Ovary (tissue), 10 donors: ENCODE data around the gene FAM3D. TPM values are rescaled to one million over a fixed set of nuclear protein-coding genes. Genes with fewer than 3 reads are reported as not detected.
"Not testable (repeated sequence)": the region's sequence is repeated elsewhere in the genome, so short reads cannot be mapped to it uniquely, and the experiment has no call there.

ENCODE experiments used
- DNase-seq, 5 donors: peaks; one replicate each; pipeline ENCODE4 v3.0.0-alpha.2; 2019 to 2020
- H3K27ac ChIP-seq, 2 donors: fragments of 200-600 bp; one replicate each; pipeline versions ENCODE4 v1.5.1 to v1.8.0; 2019 to 2022
- H3K27me3 ChIP-seq: fragments of 200-600 bp; one replicate; pipeline ENCODE4 v1.8.0; 2022
- H3K36me3 ChIP-seq: fragments of 200-600 bp; sonication (generic); one replicate; pipeline ENCODE4 v1.5.1; 2019
- H3K4me1 ChIP-seq: one replicate; pipeline ENCODE4 v1.8.1; 2013; ENCODE audit warnings: mild to moderate bottlenecking, moderate library complexity; ENCODE audit not compliant: insufficient read depth
- H3K4me3 ChIP-seq: fragments of 200-600 bp; sonication (generic); one replicate; pipeline ENCODE4 v1.5.1; 2017
- H3K9me3 ChIP-seq, 2 donors: fragments of 200-600 bp in 1 of 2; sonication (generic) in 1 of 2; one replicate each; pipeline versions ENCODE4 v1.5.1 to v1.8.1; 2013 to 2019; ENCODE audit warnings: mild to moderate bottlenecking in 1 of 2, moderate library complexity in 1 of 2
- EP300 ChIP-seq: sonication (generic); formaldehyde crosslinking; IDR thresholded peaks from one replicate; pipeline ENCODE4 v1.6.1; 2017; ENCODE audit warnings: antibody characterized with exemption
- POLR2A ChIP-seq: fragments of 450-650 bp; IDR thresholded peaks from one replicate; pipeline ENCODE4 v1.6.1; 2017; ENCODE audit warnings: antibody characterized with exemption, mild to moderate bottlenecking, moderate library complexity
- WGBS, 3 donors: extraction: QIAGEN DNeasy Blood & Tissue Kit in 1 of 3; methylation state at CpG; one replicate each; pipeline versions ENCODE4 v1.1.5 to v1.1.7; 2013 to 2017; 5-methylcytosine and 5-hydroxymethylcytosine counted together
- intact Hi-C, 4 donors: fragments of 100-400 bp; cut with DNase I; formaldehyde crosslinking; loops; one replicate each; pipeline versions ENCODE4 v1.11.0 to v1.15.1; 2022 to 2023
- long read RNA-seq, 3 donors: library from polyadenylated mRNA in 2 of 3; unstranded in 2 of 3; transcript quantifications; one replicate each; pipeline ENCODE4 v2.0.0 and lab custom pipeline, GENCODE V29; 2021 to 2026
- polyA plus RNA-seq, 2 donors: library from polyadenylated mRNA; stranded (reverse); fragments of 200-250 nt in 1 of 2; fragments of 350-450 nt in 1 of 2; fragmentation: Illumina TruSeq in 1 of 2; extraction: RNeasy Lipid Tissue Mini Kit (QIAGEN cat#74804) in 1 of 2; gene quantifications; one replicate each; pipeline ENCODE4 v1.2.3, GENCODE V29; 2013 to 2014
- total RNA-seq, 7 donors: library from RNA; depleted of rRNA in 2 of 7; stranded (reverse); fragments of >200 nt in 2 of 7; fragmentation: NEBNext Ultra II Directional in 3 of 7; extraction: Animal tissue kit (Norgen Biotek cat#: 25700) in 3 of 7; gene quantifications; one replicate each; pipeline versions ENCODE4 v1.1.0 to v1.2.4, GENCODE V29; 2016 to 2023
- TF ChIP-seq, protein P1 (sequence below), 3 donors: fragments of 450-650 bp in 2 of 3; fragments of 200-600 bp in 1 of 3; IDR thresholded peaks; one replicate each; pipeline versions ENCODE4 v1.5.1 to v1.8.0; 2016 to 2022; ENCODE audit warnings: antibody characterized with exemption in 3 of 3, mild to moderate bottlenecking in 1 of 3
- donor health status: DM: no; HTN: no; CAD: no; lungs with moderate emphysema.
- donor health status: DM: no; HTN: no; CAD: no.
- donor health status: Bipolar disorder and iron deficiency.
- donor health status: DM: yes; HTN: yes; CAD: no.
- donor health status: DM: no; HTN: no; CAD: no.
- donor health status: DM: yes; HTN: yes; CAD: no.

The FAM3D gene, protein sequence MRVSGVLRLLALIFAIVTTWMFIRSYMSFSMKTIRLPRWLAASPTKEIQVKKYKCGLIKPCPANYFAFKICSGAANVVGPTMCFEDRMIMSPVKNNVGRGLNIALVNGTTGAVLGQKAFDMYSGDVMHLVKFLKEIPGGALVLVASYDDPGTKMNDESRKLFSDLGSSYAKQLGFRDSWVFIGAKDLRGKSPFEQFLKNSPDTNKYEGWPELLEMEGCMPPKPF
- total RNA-seq: 1 to 10 TPM in 1 of 7 donors, under 1 TPM in 1, not detected in 5; 0.36 to 6.3 TPM
- polyA plus RNA-seq: not detected
- long read RNA-seq, donor 1: 0 reads
- long read RNA-seq, donor 2: 0 reads
- long read RNA-seq, donor 3: 0 reads

DNA sequence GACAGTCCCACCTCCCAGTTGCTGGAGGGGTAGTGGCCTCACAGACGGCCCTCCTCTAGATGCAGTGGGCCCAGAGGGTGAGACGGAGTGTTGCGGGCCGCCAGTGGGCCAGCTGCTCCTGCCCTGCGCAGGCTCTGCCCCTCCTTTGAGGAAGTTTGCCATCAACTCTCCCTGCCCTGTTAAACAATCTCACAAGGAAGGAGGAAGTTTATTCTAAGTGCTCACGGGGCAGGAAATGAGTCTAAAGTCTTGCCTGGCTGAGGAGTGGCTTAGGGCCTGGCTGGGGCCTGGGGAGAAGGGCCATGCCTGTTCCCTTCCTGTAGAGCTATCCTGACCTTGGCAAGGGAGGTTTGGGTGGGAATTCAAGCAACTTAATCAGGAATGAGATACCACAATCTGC, at the start of gene FAM3D:
TSS of gene FAM3D (minus strand) at position 92 of the 400 bp plus-strand sequence. CDS start 11,211 bp downstream, outside the sequence.
- no peak within 1 kb of the TSS for H3K4me3 ChIP-seq
- 72 to 80% (median 78%) methylated on average over 6 of the region's 6 CpGs for WGBS, 3 donors
- intact Hi-C loops: loop anchor here in 1 of 4 donors (5.0 kb wide), 1 partner anchor 701 kb away; no protein-coding TSS in a partner anchor

DNA sequence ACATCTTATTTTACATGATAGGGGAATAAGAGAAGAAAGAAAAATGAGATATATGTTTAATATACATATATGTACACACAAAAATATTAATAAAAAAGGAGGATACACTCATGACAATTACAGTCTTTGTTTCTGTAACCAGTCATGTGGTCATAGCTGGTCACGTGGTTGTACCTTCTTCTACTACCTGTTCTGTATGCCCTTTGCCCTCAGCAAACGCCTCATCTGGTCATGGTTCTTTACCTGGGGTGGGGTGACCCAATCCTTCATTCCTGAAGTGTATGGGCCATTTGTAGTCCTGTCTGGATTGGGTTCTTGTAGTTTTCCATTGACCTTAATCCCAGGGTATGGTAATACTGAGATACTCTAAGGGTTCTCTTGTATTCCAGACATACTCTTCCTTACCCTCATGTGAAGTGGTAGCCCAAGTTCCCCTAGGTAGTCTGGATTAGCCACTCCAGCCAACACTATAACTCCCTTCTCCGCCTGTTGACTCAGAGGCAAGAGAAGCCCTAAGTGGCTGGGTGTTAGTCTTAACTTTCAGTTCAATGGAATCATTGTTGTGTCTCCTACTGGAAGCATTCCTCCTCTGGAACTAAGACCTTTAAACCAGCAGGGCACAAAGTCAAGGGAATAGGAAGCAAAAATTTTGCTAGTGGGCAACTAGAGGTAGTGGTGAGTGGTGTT, 47.3 kb upstream of the FAM3D start:
- intact Hi-C loops: no loop called here
- TF ChIP-seq POLR2A: no peak
- no peak for TF ChIP-seq EP300
- TF ChIP-seq, protein P1, sequence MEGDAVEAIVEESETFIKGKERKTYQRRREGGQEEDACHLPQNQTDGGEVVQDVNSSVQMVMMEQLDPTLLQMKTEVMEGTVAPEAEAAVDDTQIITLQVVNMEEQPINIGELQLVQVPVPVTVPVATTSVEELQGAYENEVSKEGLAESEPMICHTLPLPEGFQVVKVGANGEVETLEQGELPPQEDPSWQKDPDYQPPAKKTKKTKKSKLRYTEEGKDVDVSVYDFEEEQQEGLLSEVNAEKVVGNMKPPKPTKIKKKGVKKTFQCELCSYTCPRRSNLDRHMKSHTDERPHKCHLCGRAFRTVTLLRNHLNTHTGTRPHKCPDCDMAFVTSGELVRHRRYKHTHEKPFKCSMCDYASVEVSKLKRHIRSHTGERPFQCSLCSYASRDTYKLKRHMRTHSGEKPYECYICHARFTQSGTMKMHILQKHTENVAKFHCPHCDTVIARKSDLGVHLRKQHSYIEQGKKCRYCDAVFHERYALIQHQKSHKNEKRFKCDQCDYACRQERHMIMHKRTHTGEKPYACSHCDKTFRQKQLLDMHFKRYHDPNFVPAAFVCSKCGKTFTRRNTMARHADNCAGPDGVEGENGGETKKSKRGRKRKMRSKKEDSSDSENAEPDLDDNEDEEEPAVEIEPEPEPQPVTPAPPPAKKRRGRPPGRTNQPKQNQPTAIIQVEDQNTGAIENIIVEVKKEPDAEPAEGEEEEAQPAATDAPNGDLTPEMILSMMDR (IDR thresholded peaks at IDR 0.05): no peak
- Histone ChIP-seq H3K27ac (no peak overlapping the region), H3K4me1 (no peaks in the 10 kb centered on the region), H3K9me3 (no peaks in the 10 kb centered on the region), H3K36me3 (no peaks in the 10 kb centered on the region), H3K27me3 (no peaks in the 10 kb centered on the region), H3K4me3 (no peak overlapping the region)
- WGBS, 3 donors: 86 to 91% (median 87%) methylated on average over 3 of the region's 3 CpGs
- no peak for DNase-seq

More for the DNA sequence above, at the start of gene FAM3D:
- H3K4me1 ChIP-seq: no peaks in the 10 kb centered on the region
- no peaks in the 10 kb centered on the region for H3K27me3 ChIP-seq
- no peak for DNase-seq
- H3K36me3 ChIP-seq: no peaks in the 10 kb centered on the region
- TF ChIP-seq POLR2A (no peak), EP300 (no peak)
- TF ChIP-seq, protein P1 (IDR thresholded peaks at IDR 0.05): no peak
- H3K27ac ChIP-seq: no peak within 1 kb of the TSS
- H3K9me3 ChIP-seq: no peaks in the 10 kb centered on the region

DNA sequence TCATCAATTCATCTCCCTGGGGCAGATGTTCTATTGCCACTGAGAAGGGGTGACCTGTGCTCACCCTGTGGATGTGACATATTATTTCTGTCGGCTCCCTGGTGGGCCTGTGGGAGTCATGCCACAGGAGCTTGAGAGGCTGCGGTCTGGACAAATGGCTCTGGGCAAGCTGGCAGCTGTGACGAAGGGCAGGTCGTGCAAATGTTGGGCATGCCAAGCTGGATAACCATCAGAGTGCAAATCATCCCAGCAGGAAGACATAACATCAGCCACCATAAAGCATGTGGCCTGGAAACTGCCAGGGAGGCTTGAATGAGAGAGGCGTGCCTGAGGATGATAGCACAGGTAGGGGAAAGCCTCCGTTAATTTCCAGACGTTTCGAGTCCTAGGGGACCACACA, 45.3 kb upstream of the FAM3D start:
- no peaks in the 10 kb centered on the region for H3K27me3 ChIP-seq
- no peaks in the 10 kb centered on the region for H3K9me3 ChIP-seq
- TF ChIP-seq, protein P1 (IDR thresholded peaks at IDR 0.05): no peak
- TF ChIP-seq POLR2A (no peak), EP300 (no peak)
- no peaks in the 10 kb centered on the region for H3K36me3 ChIP-seq
- no peak overlapping the region for H3K27ac ChIP-seq
- no peaks in the 10 kb centered on the region for H3K4me1 ChIP-seq
- WGBS, 3 donors: 59 to 66% (median 61%) methylated on average over 8 of the region's 8 CpGs
- H3K4me3 ChIP-seq: no peak overlapping the region
- intact Hi-C loops: no loop called here
- no peak for DNase-seq

GRCh38 chr3:58708983-58709382, 42.4 kb upstream of the FAM3D start:
- 80 to 81% (median 81%) methylated on average over 3 of the region's 3 CpGs for WGBS, 3 donors
- DNase-seq, intact Hi-C loops: not testable (repeated sequence)

More at GRCh38 chr3:58708983-58709382, 42.4 kb upstream of the FAM3D start:
- H3K27me3 ChIP-seq, H3K27ac ChIP-seq, H3K9me3 ChIP-seq, H3K4me3 ChIP-seq, H3K4me1 ChIP-seq, H3K36me3 ChIP-seq: not testable (repeated sequence)
